Femur (tissue), 1 donor: ENCODE measurements around the gene KPNA2.
A peak's percentile ranks its signal among the peaks of the same experiment; 100 is the strongest.
"Not testable (repeated sequence)": the region's sequence is repeated elsewhere in the genome, so short reads cannot be mapped to it uniquely, and the experiment has no call there.

Experiments
- DNase-seq: peaks from one replicate; pipeline ENCODE4 v3.0.0-alpha.2; 2017

The KPNA2 gene

GRCh38 chr17:68061512-68062313 is 26.2 kb downstream of the KPNA2 start:
- DNase-seq = no peak

- DNase-seq = not testable (repeated sequence)
Observed at GRCh38 chr17:68065366-68065765, 29.8 kb downstream of the KPNA2 start.

GRCh38 chr17:68068512-68068911 is 33.0 kb downstream of the KPNA2 start:
- DNase-seq = not testable (repeated sequence)

- DNase-seq = peak; percentile 31
Observed at GRCh38 chr17:68070582-68071444, 35.3 kb downstream of the KPNA2 start.

GRCh38 chr17:68074279-68074678 is 38.7 kb downstream of the KPNA2 start:
- DNase-seq = no peak

- DNase-seq = not testable (repeated sequence)
Observed at GRCh38 chr17:68075953-68076607, 40.5 kb downstream of the KPNA2 start.

GRCh38 chr17:68077498-68077897 is 42.0 kb downstream of the KPNA2 start:
- not testable (repeated sequence) for DNase-seq

GRCh38 chr17:68080411-68081150 is 45.0 kb downstream of the KPNA2 start:
- no peak for DNase-seq

GRCh38 chr17:68081305-68082265 is 46.0 kb downstream of the KPNA2 start:
- not testable (repeated sequence) for DNase-seq

- DNase-seq = no peak
Observed at GRCh38 chr17:68085771-68086381, 50.3 kb downstream of the KPNA2 start.

GRCh38 chr17:68086666-68087065 is 51.1 kb downstream of the KPNA2 start:
- DNase-seq = not testable (repeated sequence)

- DNase-seq = not testable (repeated sequence)
Observed at GRCh38 chr17:68087131-68087623, 51.6 kb downstream of the KPNA2 start.

- DNase-seq = no peak
Observed at GRCh38 chr17:68087851-68088250, 52.3 kb downstream of the KPNA2 start.

- no peak for DNase-seq
Observed at GRCh38 chr17:68089881-68090280, 54.3 kb downstream of the KPNA2 start.

GRCh38 chr17:68094481-68095078 is 59.0 kb downstream of the KPNA2 start:
- no peak for DNase-seq

- no peak for DNase-seq
Observed at GRCh38 chr17:68095205-68095811, 59.8 kb downstream of the KPNA2 start.

GRCh38 chr17:68096111-68096510 is 60.6 kb downstream of the KPNA2 start:
- DNase-seq = no peak
